ENCODE results near the gene DEDD. TPM values are rescaled to one million over a fixed set of nuclear protein-coding genes. Genes with fewer than 3 reads are reported as not detected.
A peak's percentile ranks its signal among the peaks of the same experiment; 100 is the strongest.

Gene DEDD
- polyA plus RNA-seq, 4 donors, result 22.7 to 31.8 (median 24.6) TPM

DNA sequence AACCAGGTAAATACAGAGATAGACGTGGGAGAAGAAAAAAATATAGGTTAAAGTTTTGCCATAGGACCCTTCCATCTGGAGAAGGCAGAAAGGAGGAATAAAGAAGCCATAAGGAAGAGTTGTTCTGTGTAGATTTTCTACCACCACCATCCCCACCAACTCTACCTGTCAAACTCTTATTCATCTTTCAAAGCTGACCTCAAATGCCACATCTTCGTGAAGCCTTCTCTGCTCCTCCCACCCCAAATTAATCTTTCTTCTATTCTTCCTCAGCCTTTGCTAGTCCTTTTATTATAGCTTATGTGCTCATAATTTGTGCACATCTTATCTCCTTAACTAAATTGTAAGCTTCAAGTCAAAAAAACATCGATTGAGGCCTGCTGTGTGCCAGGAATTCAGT lies 41.9 kb downstream of the DEDD start:
- no peak for FAIRE-seq
- Histone ChIP-seq H3K36me3 (ENCODE audit: control insufficient read depth in 3 of 3, insufficient read depth in 2 of 3, low read depth in 1 of 3, low read length in 3 of 3) (no peaks in the 10 kb centered on the region), H3K27me3 (ENCODE audit: control insufficient read depth in 3 of 3, insufficient read depth in 3 of 3, low read length in 3 of 3) (peaks cover 0 to 4% (median 0%) of the 10 kb centered on the region in 3 donors), H3K27ac (ENCODE audit: low read depth in 1 of 3, low read length in 2 of 3) (no peak overlapping the region), H3K9me3 (ENCODE audit: control insufficient read depth in 2 of 2, insufficient read depth in 1 of 2, low read depth in 1 of 2, low read length in 1 of 2) (no peaks in the 10 kb centered on the region), H3K4me3 (ENCODE audit: low read depth in 1 of 3, low read length in 3 of 3) (no peak overlapping the region), H3K4me1 (ENCODE audit: control insufficient read depth in 3 of 3, insufficient read depth in 2 of 3, low read depth in 1 of 3, low read length in 2 of 3) (peaks cover 0 to 15% (median 0%) of the 10 kb centered on the region in 3 donors)
- 68 to 81% (median 70%) methylated on average over 3 of the region's 3 CpGs for WGBS, 3 donors
- DNase-seq, result no peak

DNA sequence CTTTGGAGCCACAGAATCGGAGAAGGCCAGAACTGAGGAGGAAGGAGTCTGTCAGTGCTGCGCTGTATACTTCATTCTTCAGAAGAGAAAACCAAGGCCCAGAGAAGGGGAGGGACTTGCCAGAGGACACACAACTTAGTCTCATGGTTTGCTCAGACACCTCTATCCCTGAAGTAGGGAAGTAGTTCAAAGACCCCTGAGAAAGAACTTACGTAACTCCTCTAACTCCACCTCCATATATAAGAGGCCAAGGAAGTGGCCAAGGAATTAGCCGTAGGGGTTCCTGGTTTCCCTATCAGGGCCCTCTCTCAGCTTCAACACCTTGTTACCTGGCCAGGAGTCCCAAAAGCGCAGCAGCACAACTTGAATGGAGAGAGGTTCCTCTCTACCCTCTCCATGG lies 42.5 kb downstream of the DEDD start:
- Histone ChIP-seq H3K27me3 (ENCODE audit: control insufficient read depth in 3 of 3, insufficient read depth in 3 of 3, low read length in 3 of 3) (peaks cover 0 to 4% (median 0%) of the 10 kb centered on the region in 3 donors), H3K27ac (ENCODE audit: low read depth in 1 of 3, low read length in 2 of 3) (no peak overlapping the region), H3K36me3 (ENCODE audit: control insufficient read depth in 3 of 3, insufficient read depth in 2 of 3, low read depth in 1 of 3, low read length in 3 of 3) (no peaks in the 10 kb centered on the region), H3K9me3 (ENCODE audit: control insufficient read depth in 2 of 2, insufficient read depth in 1 of 2, low read depth in 1 of 2, low read length in 1 of 2) (no peaks in the 10 kb centered on the region), H3K4me3 (ENCODE audit: low read depth in 1 of 3, low read length in 3 of 3) (no peak overlapping the region), H3K4me1 (ENCODE audit: control insufficient read depth in 3 of 3, insufficient read depth in 2 of 3, low read depth in 1 of 3, low read length in 2 of 3) (peaks cover 0 to 16% (median 0%) of the 10 kb centered on the region in 3 donors)
- no peak for FAIRE-seq
- 92 to 96% (median 92%) methylated on average over 5 of the region's 5 CpGs for WGBS, 3 donors
- no peak for DNase-seq

DNA sequence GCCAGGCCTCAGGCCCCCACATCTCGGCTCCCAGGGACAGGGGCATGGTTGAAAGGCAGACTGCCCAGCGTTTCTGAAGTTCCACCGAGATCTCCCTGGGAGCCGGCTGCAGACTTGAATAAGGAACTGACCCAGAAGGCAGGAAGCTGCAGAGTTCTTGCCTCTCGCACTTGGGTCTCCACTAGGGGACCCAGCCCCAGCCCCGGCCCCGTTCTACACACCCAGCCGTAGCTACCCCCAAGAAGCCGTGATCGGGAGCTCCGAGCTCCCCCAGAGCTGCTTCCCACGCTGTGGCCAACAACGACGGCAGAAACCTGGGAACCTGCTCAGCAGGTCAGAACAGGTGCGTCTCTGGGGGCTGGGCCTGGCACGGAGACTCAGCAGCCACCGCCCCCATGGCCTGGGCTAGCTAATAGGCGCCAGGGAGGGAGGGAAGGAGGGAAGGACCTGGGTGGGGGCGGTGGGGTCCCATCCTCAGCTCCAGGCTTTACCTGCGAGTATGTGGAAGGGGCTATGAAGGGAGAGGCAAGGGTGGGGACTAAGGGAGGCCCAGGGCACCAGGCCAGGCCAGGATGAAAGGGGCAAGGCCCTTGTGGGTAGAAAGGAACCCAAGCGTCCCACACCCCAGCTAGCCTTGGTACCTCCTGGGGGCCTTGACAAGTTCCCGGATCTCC lies 43.1 kb downstream of the DEDD start, which contains the start of gene NECTIN4:
Gene NECTIN4 (minus strand): TSS at position 308 of the 674 bp plus-strand sequence. CDS start 262 bp downstream, at position 46.
- peak; percentile 70 to 84 for DNase-seq
- 15 to 52% (median 35%) methylated on average over 20 to 22 of the region's 22 CpGs for WGBS, 3 donors
- Histone ChIP-seq H3K9me3 (ENCODE audit: control insufficient read depth in 2 of 2, insufficient read depth in 1 of 2, low read depth in 1 of 2, low read length in 1 of 2) (no peaks in the 10 kb centered on the region), H3K27ac (ENCODE audit: low read depth in 1 of 3, low read length in 2 of 3) (no peak within 1 kb of the TSS), H3K4me3 (ENCODE audit: low read depth in 1 of 3, low read length in 3 of 3) (peak within 1 kb of the TSS in 1 of 3 donors; percentile 6), H3K27me3 (ENCODE audit: control insufficient read depth in 3 of 3, insufficient read depth in 3 of 3, low read length in 3 of 3) (peaks cover 0 to 4% (median 0%) of the 10 kb centered on the region in 3 donors), H3K36me3 (ENCODE audit: control insufficient read depth in 3 of 3, insufficient read depth in 2 of 3, low read depth in 1 of 3, low read length in 3 of 3) (no peaks in the 10 kb centered on the region), H3K4me1 (ENCODE audit: control insufficient read depth in 3 of 3, insufficient read depth in 2 of 3, low read depth in 1 of 3, low read length in 2 of 3) (peaks cover 0 to 21% (median 0%) of the 10 kb centered on the region in 3 donors)
- no peak for FAIRE-seq

DNA sequence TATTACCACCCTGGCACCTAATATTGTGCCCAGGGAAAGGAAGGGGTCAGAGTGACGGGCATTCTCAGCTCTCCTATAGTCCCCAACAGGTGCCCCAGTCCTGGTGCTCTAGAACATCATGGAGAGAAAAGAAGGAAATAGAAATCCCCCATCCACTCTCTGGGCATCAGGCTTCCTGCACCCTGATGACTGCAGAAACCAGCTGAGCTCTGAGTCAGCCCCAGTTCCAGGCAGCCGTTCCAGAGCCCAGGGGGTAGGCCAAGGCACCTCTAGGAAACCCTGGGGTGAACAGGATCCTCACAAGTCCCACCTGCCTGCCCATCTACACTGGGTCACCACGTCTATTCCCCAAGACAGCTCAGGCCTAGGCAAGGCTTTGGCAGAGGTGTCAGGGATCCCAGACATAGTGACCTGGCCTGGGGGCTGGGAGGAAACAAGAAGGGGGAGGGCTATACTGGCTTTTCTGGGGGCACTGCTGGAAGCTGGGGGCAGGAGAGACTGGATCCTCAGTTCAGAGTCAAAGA lies 43.8 kb downstream of the DEDD start:
- Histone ChIP-seq H3K4me3 (ENCODE audit: low read depth in 1 of 3, low read length in 3 of 3) (no peak overlapping the region), H3K36me3 (ENCODE audit: control insufficient read depth in 3 of 3, insufficient read depth in 2 of 3, low read depth in 1 of 3, low read length in 3 of 3) (no peaks in the 10 kb centered on the region)

DNA sequence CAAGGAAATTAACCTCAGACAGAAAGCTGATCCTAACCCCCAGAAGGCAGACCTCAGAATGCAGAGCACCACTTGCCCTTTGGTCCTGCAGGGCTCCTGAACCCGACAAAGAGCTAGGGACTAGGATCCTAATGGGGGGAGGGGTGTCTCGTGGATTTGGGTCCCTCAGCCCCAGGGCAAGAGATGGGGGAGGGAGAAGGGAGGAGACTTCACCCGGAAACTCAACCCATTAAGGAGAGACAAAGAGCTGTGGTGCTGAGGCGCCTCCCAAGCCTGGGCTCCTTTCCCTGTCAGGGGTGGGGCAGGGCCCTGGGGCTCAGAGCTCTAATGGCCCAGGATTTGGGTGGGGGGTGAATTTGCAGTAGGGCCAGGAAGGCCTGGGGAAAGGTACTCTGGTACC lies 46.0 kb downstream of the DEDD start:
- Histone ChIP-seq H3K27me3 (ENCODE audit: control insufficient read depth in 3 of 3, insufficient read depth in 3 of 3, low read length in 3 of 3) (no peaks in the 10 kb centered on the region), H3K4me3 (ENCODE audit: low read depth in 1 of 3, low read length in 3 of 3) (no peak overlapping the region), H3K36me3 (ENCODE audit: control insufficient read depth in 3 of 3, insufficient read depth in 2 of 3, low read depth in 1 of 3, low read length in 3 of 3) (no peaks in the 10 kb centered on the region), H3K9me3 (ENCODE audit: control insufficient read depth in 2 of 2, insufficient read depth in 1 of 2, low read depth in 1 of 2, low read length in 1 of 2) (no peaks in the 10 kb centered on the region), H3K4me1 (ENCODE audit: control insufficient read depth in 3 of 3, insufficient read depth in 2 of 3, low read depth in 1 of 3, low read length in 2 of 3) (peaks cover 0 to 38% (median 3%) of the 10 kb centered on the region in 3 donors), H3K27ac (ENCODE audit: low read depth in 1 of 3, low read length in 2 of 3) (no peak overlapping the region)
- FAIRE-seq, result no peak
- peak in 1 of 2 donors; percentile 11 for DNase-seq
- WGBS, 3 donors, result 32 to 51% (median 37%) methylated on average over 3 to 4 of the region's 4 CpGs

More for the DNA sequence above, 43.8 kb downstream of the DEDD start:
- Histone ChIP-seq H3K27ac (ENCODE audit: low read depth in 1 of 3, low read length in 2 of 3) (no peak overlapping the region), H3K9me3 (ENCODE audit: control insufficient read depth in 2 of 2, insufficient read depth in 1 of 2, low read depth in 1 of 2, low read length in 1 of 2) (no peaks in the 10 kb centered on the region), H3K4me1 (ENCODE audit: control insufficient read depth in 3 of 3, insufficient read depth in 2 of 3, low read depth in 1 of 3, low read length in 2 of 3) (peaks cover 0 to 28% (median 2%) of the 10 kb centered on the region in 3 donors), H3K27me3 (ENCODE audit: control insufficient read depth in 3 of 3, insufficient read depth in 3 of 3, low read length in 3 of 3) (peaks cover 0 to 1% (median 0%) of the 10 kb centered on the region in 3 donors)
- DNase-seq (no peak), FAIRE-seq (no peak)
- WGBS, 3 donors, result 49 to 73% (median 58%) methylated on average over 3 of the region's 3 CpGs

DNA sequence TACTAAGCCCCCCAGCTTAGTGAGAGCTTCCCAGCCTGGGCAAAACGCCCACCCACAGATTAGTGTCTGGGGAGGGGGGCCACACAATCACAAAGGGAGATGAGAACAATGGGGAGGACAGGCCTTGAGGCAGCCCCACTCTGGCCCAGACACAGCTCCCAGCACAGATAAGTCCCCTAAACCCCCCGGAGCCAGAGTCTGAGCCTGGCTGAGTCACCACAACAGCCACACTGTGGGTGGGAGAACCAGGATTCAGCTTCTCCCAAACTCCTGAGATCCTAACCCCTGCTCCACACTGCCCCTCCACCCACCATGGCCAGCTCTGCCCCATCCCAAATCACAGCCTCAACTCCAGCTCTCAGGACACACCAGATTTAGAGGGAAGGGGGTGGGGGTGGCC lies 47.3 kb downstream of the DEDD start:
- FAIRE-seq (no peak), DNase-seq (no peak)
- H3K4me3 ChIP-seq (ENCODE audit: low read depth in 1 of 3, low read length in 3 of 3), result no peak overlapping the region
- 66 to 76% (median 68%) methylated on average over 2 of the region's 2 CpGs for WGBS, 3 donors
- H3K27ac ChIP-seq (ENCODE audit: low read depth in 1 of 3, low read length in 2 of 3), result no peak overlapping the region
- H3K36me3 ChIP-seq (ENCODE audit: control insufficient read depth in 3 of 3, insufficient read depth in 2 of 3, low read depth in 1 of 3, low read length in 3 of 3), result no peaks in the 10 kb centered on the region
- no peaks in the 10 kb centered on the region for H3K9me3 ChIP-seq (ENCODE audit: control insufficient read depth in 2 of 2, insufficient read depth in 1 of 2, low read depth in 1 of 2, low read length in 1 of 2)
- H3K27me3 ChIP-seq (ENCODE audit: control insufficient read depth in 3 of 3, insufficient read depth in 3 of 3, low read length in 3 of 3), result no peaks in the 10 kb centered on the region
- H3K4me1 ChIP-seq (ENCODE audit: control insufficient read depth in 3 of 3, insufficient read depth in 2 of 3, low read depth in 1 of 3, low read length in 2 of 3), result peaks cover 0 to 38% (median 6%) of the 10 kb centered on the region in 3 donors

DNA sequence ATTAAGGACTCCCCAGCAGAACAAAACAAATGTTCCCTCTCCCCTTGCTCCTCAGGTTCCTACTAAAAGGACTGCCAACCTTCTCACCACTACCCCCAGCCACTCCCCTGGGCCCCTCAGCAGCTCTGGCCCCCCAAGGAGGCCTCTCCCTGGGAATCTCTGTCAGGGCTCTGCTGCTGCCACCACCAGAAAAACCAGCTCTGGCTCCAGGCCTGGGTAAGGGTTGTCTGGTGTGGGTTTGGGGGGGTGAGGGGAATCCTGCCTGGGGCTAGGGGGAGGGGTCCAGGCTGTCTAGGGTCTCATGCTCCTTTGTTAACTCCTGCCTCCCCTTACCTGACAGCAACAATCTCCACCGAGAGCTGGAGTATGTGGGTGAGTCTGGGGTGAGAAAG lies 47.9 kb downstream of the DEDD start:
- Histone ChIP-seq H3K36me3 (ENCODE audit: control insufficient read depth in 3 of 3, insufficient read depth in 2 of 3, low read depth in 1 of 3, low read length in 3 of 3) (no peaks in the 10 kb centered on the region), H3K9me3 (ENCODE audit: control insufficient read depth in 2 of 2, insufficient read depth in 1 of 2, low read depth in 1 of 2, low read length in 1 of 2) (no peaks in the 10 kb centered on the region), H3K27ac (ENCODE audit: low read depth in 1 of 3, low read length in 2 of 3) (no peak overlapping the region), H3K4me1 (ENCODE audit: control insufficient read depth in 3 of 3, insufficient read depth in 2 of 3, low read depth in 1 of 3, low read length in 2 of 3) (peaks cover 0 to 34% (median 6%) of the 10 kb centered on the region in 3 donors), H3K27me3 (ENCODE audit: control insufficient read depth in 3 of 3, insufficient read depth in 3 of 3, low read length in 3 of 3) (peaks cover 0 to 2% (median 0%) of the 10 kb centered on the region in 3 donors), H3K4me3 (ENCODE audit: low read depth in 1 of 3, low read length in 3 of 3) (no peak overlapping the region)
- DNase-seq (peak in 1 of 2 donors; percentile 28), FAIRE-seq (no peak)
- 71 to 93% (median 86%) methylated on average over 1 of the region's 1 CpG for WGBS, 3 donors

DNA sequence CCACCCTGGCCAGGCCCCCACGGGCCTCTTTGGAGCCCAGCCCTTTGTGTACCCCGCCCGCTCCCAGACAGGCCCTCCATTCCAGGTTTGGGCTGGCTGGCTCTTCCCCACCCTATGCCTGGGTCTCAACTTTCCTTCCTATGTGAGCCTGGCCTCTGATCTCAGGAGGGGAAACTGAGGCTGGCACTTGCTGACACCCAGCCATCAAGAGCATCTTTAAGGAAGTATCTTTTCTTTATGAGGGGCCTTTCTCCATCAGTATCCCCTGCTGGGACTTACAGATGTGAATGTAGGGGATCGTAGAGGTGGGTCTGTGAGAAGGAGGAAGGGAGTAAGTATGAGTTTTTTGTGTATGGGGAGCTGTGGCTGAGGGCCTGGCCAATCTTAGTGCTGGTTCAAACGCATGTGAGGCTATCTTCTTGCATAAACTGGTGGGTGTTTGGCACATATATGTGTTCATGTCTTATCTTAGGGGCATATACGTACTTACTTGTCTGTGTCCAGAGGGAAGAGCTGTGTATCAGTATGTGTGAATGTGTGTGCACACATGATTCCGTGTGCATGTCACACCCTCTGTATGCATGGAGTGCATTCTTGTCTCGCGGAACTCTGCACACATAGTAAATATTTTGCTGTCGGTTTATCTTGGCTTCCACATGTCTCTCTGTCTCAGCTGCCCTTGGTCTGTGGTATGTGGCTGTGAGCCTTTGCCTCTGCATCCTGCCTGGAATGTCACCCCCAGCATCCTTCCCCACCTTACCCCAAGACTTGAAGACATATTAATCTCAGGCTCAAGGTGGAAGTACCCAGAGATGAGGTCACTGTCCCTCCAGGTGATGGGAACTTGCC lies 48.5 kb downstream of the DEDD start:
- no peaks in the 10 kb centered on the region for H3K9me3 ChIP-seq (ENCODE audit: control insufficient read depth in 2 of 2, insufficient read depth in 1 of 2, low read depth in 1 of 2, low read length in 1 of 2)
- 74 to 80% (median 76%) methylated on average over 10 of the region's 10 CpGs for WGBS, 3 donors
- peaks cover 0 to 8% (median 0%) of the 10 kb centered on the region in 3 donors for H3K27me3 ChIP-seq (ENCODE audit: control insufficient read depth in 3 of 3, insufficient read depth in 3 of 3, low read length in 3 of 3)
- peak overlapping the region in 2 of 3 donors; percentile 22 to 45 for H3K27ac ChIP-seq (ENCODE audit: low read depth in 1 of 3, low read length in 2 of 3)
- H3K36me3 ChIP-seq (ENCODE audit: control insufficient read depth in 3 of 3, insufficient read depth in 2 of 3, low read depth in 1 of 3, low read length in 3 of 3), result no peaks in the 10 kb centered on the region
- DNase-seq, result peak in 1 of 2 donors; percentile 50
- H3K4me1 ChIP-seq (ENCODE audit: control insufficient read depth in 3 of 3, insufficient read depth in 2 of 3, low read depth in 1 of 3, low read length in 2 of 3), result peaks cover 0 to 28% (median 6%) of the 10 kb centered on the region in 3 donors
- no peak overlapping the region for H3K4me3 ChIP-seq (ENCODE audit: low read depth in 1 of 3, low read length in 3 of 3)
- FAIRE-seq, result no peak

All from small intestine (tissue), 7 donors.